Smooth muscle cell of the coronary artery (primary cell): Measurements from ENCODE around the gene WDR72. TPM values are rescaled to one million over a fixed set of nuclear protein-coding genes. Genes with fewer than 3 reads are reported as not detected.

Experiments
- total RNA-seq: library from RNA; depleted of rRNA; stranded (reverse); fragments of >200 nt; gene quantifications from 2 replicates; pipeline ENCODE4 v1.2.3, GENCODE V29; 2014; ENCODE audit warnings: low replicate concordance

The WDR72 gene
- total RNA-seq: not detected in 2 replicates

DNA sequence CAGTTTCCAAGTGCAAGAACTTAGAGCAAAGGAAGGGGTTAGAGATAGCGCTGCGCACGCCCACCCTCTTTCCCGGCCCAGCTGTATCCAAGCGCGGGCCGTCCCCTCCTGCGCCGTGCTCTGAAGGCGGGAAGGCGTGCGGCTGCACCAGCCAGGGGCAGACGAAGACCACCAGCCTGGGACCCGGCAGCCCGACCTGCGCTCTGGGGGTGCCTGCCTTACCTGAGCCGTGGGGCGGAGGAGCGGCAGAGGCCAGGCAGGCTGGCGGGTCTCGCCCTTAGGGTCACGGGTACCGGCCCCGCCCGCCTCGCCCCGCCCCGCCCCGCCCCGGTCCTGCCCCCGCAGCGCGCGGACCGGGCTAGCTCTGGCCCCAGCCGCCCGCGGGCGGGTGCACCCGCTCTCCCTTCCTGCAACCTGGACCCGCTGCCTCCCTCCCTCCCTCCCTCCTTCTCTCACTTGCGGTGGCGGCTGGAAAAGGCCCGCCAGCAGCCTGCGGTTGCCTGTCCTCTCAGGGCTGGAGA lies at the start of gene WDR72:
Gene WDR72, minus strand, starts transcription at position 253 of the 521 bp plus-strand sequence. CDS start 26,514 bp downstream, outside the sequence.

Other genes starting within 250 kb of the WDR72 start
- not detected in 2 replicates for gene UNC13C, start 218.8 kb upstream of the WDR72 start, total RNA-seq